ENCODE results near the gene CIDEB.
"Not testable (repeated sequence)": the region's sequence is repeated elsewhere in the genome, so short reads cannot be mapped to it uniquely, and the experiment has no call there.

CIDEB gene, protein sequence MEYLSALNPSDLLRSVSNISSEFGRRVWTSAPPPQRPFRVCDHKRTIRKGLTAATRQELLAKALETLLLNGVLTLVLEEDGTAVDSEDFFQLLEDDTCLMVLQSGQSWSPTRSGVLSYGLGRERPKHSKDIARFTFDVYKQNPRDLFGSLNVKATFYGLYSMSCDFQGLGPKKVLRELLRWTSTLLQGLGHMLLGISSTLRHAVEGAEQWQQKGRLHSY

DNA sequence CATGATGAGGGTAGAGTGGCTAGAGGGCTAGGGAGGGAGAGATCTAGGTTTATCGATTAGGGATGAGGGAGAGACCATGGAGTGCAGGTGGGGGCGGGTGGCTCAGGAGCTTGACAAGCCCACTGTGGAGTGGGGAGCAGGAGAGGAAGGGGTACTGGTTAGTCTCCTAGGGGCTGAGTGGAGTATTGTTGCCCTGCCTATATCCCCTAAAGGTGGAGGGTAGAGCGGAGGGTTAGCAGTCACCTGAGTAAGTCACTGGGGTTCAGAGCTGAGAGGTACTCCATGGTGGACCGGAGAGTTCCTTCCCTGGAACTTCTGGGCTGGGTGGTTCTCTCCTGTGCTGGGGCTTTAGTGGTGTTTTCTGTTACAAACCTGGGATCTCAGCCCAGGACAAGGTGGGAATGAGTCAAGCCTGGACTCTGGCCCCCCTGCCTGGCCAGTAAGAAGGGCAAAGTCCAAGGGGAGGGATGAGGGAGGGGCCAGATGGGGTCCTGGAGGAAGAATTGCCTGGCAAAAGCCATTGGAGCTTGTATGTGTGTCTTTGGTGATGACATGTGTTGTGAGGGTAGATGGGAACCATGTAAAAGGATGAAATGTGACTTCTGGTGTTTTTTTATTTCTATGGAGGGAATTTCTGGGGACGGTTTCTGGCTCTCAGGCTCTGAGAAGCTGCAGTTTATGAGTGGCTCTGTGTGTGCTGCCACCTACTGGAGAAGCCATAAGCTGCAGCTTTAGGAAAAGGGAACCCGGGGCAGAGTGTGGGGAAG, at the start of gene CIDEB:
TSS of gene CIDEB (minus strand) at position 403 of the 767 bp plus-strand sequence. CDS start at position 284, 119 bp downstream.
- DNase-seq, result peak; percentile 37

DNA sequence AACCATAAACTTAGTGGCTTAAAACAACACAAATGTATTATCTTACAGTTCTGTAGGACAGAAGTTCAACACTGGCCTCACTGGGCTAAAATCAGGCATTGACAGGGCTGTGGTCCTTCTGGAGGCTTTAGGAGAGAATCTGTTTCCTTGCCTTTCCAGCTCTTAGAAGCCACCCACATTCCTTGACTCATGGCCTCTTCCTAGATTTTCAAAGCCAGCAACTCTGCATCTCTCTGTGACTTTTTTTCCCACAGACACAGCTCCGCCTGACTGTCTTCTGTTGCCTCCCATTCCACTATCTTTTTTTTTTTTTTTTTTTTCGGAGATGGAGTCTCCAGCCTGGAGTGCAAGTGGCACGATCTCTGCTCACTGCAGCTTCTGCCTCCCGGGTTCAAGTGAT, 48.4 kb upstream of the CIDEB start:
- DNase-seq, result no peak

DNA sequence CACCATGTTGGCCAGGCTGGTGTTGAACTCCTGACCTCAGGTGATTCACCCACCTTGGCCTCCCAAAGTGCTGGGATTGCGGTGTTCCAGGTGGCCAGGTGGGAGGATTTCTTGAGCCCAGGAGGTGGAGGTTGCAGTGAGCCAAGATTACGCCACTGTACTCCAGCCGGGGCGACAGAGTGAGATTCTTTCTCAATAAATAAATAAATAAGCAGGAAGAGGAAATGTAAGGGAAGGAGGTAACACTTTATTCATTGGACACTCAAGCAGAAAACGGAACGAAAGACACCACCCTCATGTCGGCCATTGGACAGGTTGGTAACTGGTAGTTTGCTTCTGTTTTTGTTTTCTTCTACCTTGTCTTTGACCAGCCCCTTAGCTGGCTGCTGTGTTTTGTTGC, 47.2 kb upstream of the CIDEB start:
- no peak for DNase-seq

DNA sequence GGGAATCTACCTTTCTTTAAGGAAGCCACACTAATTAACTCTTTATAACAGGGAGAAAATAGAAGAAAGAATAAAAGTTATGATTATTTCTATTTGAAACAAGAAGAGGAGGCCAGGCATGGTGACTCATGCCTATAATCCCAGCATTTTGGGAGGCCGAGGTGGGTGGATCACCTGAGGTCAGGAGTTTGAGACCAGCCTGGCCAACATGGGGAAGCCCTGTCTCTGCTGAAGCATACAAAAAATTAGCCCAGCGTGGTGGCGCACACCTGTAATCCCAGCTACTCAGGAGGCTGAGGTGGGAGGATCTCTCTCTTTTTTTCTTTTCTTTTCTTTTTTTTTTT, 46.7 kb upstream of the CIDEB start:
- DNase-seq, result not testable (repeated sequence)

DNA sequence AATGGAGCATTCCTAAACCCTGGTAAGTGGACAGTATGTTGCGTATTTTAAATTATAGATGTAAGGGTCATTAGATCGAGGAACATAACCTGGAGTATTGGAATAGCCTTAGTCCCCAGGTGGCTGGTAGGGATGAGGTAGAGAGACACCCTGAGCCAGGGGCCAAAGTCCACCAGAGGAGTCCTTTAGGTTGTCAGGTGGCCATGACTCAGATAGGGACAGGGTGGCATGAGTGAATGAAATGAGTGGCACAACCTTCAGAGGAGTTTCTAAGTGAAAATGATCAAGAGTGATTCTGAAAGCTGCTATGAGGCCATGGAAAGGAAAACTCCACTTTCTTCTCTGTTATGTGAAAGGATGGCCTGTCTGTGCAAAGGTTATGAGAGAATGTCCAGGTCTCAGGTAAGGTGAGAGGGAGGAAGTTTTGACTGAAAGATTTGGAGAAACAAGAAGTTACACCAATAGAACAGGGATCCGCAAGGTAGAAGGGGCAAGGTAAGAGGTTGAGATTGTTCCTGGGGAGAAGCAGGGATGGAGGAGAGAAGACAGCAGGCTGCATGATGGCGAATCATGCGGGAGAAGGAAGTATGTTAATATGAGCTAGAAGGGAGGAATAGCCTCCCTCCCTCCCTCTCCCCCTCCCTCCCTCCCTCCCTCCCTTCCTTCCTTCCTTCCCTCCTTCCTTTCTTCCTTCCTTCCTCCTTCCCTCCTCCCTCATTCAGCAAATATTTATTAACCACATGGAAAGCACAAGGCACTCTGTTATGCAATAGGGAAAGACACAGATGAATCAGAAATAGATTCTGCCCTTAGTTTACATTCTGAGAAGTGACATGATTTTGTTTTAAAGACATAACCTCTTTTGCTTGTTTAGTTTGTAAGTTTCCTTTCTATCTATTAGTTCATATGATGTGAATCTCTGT, 46.0 kb upstream of the CIDEB start:
- DNase-seq, result no peak

DNA sequence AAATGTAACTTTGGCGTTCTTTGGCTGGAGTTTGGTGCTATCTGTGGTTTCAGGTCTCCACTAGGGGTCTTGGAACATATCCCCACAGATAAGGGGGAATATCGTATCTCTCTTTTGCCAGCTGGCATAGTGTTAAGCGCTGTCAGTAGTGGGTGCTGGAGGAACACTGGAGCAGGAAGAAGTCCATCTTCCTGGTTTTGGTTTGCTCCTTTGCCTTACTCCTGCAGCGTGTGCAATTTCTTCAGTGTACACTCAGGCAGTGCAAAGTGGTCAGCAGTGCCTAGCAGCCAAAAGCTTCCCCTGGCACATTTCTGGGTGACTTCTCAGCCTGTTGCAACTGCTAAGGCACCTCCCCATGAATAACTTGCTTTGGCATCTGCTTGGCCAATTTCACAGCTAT, 43.7 kb upstream of the CIDEB start:
- DNase-seq, result peak; percentile 15

DNA sequence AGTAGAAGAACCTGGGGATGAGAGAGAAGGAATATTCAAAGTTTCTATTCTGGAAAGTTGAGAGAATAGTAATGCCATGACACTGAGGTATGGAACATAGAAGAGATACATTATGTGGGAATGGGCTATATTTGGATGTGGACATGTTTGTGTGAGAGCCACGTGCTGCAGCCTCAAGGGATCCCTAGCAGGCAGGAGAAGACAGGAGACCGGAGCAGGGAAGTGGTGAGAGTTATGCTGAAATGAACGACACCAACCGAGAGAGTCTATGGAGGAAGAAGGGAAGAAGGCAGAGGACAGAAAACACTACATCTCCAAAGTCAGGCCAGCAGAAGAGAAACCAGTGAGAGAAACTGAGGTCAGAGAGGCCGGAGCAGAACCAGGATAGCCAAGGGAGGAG, 42.0 kb upstream of the CIDEB start:
- no peak for DNase-seq

DNA sequence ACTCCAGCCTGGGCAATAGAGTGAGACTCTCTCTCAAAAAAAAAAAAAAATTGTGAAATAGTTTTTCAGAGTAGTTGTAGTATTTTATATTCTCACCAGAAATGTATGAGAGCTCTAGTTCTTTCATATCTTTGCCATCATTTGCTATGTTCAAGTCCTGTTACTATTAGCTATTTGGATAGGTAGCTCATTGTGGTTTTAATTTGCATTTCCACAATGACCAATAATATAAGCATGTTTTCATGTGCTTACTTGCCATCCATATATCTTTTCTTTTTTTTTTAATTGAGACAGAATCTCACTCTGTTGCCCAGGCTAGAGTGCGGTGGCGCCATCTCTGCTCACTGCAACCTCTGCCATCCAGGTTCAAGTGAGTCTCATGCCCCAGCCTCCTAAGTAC, 40.4 kb upstream of the CIDEB start:
- DNase-seq, result no peak

DNA sequence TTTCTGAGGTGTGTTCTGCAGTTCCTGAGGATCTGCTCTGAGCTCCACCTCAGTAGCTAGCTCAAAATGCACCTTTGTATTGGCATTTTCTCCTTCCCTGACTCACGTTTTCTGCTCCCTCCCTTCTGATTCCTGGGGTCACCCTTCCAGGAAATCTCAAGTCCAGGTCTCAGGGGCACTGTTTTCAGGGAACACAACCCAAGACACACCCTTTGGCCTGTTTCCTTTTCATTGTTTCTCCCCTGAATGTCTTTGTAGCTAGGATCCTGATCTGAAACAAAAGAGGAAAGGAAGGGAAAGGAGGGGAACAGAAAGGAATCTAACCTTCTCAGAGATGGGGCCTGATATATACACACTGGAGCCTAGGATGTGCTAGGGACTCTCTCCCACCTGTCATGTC, 39.4 kb upstream of the CIDEB start:
- no peak for DNase-seq

DNA sequence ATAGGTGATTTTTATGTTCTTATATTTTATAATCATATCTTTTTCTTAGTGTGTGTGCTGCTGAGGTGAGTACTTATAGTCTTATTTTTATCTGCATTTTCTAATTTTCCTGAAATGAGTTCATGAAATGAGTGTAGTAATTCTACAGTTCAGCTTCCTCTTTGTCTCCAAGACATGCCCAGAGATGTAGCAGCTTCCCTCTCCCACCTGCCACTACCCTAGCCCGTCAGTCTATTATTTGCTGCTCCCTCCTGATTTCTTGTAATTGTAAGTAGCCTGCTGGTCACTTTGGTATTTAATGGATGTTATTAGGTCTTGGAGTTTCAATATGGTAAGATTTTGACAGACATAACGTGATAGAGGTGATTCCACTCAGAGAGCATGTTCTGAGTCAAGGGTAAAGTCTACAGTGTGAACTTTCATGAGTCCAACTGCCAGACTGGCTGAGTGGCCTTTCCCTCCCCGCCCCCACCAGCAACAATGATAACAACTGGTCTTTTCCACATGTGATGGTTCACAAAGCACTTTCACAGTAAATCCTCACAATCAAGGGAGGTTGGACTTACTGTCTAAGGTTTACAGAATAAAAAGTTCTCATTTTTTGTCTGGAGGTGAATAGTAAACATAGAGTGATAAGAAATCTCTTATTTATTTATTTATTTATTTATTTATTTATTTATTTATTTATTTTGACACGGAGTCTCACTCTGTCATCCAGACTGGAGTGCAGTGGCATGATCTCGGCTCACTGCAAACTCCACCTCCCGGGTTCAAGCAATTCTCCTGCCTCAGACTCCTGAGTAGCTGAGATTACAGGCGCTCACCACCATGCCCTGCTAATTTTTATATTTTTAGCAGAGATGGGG, 36.3 kb upstream of the CIDEB start:
- DNase-seq, result no peak

DNA sequence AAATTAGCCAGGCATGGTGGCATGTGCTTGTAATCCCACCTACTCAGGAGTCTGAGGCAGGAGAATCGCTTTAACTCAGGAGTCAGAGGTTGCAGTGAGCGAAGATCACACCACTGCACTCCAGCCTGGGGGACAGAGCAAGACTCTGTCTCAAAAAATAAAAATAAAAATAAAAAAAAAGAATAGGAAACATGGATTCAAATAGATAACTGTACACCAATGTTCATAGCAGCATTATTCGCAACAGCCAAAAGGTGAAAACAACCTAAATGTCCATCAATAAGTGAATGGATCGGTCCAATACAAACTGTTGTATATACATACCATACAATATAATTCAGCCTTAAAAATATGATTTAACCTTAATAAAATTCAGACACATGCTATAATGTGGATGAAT, 35.1 kb upstream of the CIDEB start:
- DNase-seq, result no peak

DNA sequence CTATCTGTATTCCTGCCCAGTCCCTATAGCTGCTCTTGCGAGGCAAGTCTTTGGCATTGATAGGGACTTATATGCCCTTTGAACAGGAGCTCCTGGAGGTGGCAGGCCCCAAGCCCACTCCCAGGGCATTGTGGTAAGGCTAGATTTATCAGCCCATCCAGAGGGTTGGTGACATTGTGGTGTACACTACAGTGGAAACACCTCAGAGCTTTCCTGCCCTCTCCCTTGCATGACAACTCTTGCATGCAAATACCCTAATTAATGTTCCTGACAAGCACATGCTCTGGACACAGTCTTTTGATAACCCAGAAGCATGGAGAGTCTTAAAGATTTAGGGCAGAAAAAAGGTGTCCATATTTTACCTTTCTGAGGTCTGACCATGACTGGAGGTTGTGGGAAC, 32.8 kb upstream of the CIDEB start:
- DNase-seq, result no peak

DNA sequence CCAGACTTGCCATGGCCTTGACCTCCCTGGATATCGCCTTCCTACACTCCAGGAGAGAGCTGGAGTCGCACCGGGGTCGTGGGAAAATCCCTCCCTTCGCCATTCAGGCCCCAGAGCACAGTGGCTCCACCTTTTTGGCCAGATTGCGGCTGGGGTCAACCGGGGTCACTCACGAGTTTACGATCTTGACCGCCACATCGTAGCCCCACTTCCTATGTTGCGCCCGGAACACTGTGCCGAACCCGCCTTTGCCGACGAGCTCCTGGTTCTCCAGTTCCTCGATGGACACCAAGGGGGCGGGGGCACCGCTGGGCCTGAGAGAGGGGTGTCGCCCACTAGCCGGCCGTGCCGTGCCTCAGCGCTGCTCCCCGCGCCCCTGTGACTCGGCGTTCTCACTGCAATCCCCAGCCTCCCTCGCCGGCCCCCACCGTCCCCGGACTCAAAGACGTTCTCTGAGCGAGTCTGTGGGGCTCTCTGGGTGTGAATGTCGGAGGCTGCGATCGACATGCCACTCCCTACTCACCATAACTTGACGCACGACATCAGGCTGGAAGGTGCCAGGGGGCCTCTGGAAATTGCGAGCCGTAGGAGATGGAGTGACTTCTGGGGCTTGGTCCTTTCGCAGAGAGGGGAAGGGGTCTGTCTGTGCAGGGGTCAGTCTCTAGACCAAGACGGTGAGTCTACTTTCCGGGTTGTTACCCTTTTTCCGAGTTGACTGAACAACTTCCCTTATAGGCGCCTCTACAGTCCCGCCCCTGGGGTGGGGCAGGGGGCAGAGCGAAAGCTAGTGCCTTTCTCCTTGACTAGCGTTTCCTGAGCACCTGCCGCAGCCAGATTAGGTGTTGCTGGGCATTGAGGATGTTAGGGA, 31.7 kb upstream of the CIDEB start, which contains the start of gene RIPK3:
TSS of gene RIPK3 (minus strand) at position 708 of the 868 bp plus-strand sequence. CDS start at position 543, 165 bp downstream.
- peak; percentile 19 for DNase-seq

DNA sequence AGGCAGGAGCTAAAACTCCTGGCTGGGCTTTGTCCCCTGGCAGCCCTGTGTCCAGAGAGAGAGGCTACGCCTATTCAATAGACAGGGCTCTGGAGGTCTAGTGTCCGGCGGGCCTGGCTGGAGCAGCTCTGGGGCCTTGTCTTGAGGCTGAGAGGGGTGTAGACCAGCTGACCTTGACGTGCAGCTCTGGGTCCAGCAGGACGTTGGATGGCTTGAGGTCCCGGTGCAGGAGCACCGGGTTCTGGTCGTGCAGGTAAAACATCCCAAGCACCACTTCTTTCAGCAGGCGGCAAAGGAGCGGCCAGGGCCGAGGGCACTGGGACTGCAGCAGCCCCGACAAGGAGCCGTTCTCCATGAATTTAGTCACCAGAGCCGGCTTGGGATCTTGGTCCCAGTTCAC, 31.1 kb upstream of the CIDEB start:
- no peak for DNase-seq

DNA sequence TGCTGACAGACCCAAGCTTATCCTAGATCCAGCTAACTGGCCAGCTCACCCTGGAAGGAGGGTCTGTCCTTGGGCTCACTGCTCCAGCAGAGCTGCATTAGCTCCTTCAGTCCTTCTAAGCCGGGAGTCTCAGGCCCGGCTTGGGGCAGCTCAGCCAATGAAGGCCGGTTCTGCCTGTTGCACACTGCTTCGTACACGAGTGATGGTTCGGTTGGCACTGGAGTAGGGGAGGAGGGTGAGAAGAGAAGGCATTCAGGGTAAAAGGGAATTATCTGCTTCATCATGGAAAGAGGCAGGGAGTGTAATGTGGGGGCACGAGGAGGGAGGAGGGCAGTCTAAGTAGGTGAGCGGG, 30.0 kb upstream of the CIDEB start:
- DNase-seq, result no peak

DNA sequence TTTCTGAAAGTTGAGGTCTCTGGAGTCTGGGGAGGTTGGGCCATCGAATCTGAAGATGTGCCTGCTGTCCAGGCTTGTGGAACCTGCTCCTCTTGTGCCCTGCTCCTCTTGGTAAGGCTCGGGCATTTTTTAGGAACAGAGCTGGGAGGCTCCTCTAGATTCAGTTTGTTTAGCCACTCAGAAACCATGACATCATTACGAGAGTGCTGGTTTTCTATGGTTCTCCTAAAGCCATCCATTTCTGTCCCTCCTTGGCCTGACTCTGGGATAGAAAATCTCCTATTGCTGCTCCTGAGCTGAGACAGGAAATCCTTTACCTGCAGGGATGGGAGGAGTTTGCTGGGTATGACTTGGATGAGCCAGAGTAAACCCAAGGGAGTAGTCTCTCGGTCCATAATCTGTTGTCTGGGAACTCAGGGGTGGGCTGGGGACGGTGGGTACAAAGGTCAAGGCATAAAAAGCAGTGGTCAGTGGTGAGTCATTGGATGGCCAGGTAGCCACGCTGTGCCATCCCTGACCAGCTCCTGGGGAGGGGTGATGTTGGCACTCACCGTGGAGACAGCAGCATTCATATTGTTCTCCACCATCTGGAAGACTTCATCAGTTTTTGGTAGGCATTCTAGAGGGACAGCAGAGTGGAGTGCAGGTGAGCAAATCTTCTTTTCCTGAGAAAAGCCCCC, 29.5 kb upstream of the CIDEB start:
- DNase-seq, result no peak

DNA sequence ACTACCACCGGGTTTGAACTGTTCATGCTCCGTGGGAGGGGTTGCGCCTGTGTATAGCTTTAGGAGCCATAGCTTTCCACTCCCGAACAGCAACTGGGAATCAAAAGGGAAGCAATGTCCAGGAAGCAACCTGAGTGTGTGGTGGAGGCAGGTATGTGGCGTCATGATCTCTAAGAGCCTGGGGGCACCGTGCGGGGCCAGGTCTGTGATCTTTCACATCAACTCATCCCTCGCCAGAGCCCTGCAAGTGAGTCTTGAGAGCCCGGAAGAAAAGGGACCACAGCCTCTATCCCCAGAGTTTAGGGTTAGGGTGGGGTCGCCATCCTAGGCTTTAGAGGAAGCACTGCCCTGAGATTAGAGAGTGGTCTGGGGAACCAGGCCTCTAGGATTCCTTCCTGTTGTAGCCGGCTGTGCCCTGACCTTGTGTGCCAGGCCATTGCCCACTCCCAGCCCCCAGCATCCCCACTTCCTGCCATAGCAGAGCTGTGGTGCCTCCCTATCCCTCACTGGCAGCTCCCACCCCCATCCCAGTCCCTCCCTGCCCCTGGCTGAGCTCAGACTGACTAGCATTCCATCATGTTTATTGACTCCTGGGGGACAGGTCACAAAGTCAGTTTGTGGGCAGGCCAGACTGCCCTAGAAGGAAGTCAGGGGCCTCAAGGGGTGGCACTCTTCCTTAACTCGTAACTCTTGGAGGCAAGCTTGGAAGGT, 27.8 kb upstream of the CIDEB start:
- no peak for DNase-seq

DNA sequence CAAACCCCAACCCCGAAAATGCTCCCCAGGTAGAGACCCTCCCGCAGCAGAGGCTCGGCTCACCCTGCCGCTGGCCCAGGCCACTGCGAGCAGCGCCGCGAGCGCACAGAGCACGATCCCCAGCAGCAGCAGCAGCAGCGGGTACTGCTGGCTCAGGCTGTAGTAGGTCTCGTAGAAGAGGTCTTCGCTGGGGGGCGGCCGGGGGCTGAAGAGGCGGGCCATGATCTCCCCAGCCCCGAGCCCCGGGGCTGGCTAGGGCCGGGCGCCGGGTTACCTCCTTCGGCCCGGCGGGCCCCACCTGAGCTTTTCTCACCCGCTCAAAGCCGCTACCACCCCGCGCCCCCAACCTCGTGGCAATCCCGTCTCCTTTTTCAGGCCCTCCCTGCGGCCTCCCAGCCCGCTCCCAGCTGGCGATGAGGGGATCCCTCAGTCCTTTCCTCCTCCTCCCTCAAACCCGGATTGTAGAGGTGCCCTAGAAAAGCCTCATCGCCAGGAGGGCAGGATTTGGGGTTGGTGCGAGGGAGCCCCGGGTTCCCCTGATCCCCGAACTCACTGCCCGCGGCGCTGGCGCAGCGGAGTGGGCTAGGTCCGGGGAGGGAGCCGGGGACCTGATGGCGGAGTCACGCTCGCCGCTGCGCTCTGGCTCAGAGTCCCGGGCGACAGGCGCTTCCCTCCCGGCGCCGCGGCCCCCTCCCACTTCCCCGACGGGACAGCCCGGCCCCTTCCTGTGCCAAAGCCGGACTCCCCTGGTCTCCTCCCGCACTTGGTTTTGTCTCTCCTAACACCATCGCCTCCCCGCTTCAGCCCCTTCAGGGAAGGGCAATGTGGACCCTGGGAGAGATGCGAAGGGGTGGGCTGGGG, 26.9 kb upstream of the CIDEB start, which contains the start of gene ADCY4:
TSS of gene ADCY4 (minus strand) at position 641 of the 861 bp plus-strand sequence. CDS start at position 222, 419 bp downstream.
- DNase-seq, result no peak
